ENCODE measurements around the gene ELOF1.

The ELOF1 gene

DNA sequence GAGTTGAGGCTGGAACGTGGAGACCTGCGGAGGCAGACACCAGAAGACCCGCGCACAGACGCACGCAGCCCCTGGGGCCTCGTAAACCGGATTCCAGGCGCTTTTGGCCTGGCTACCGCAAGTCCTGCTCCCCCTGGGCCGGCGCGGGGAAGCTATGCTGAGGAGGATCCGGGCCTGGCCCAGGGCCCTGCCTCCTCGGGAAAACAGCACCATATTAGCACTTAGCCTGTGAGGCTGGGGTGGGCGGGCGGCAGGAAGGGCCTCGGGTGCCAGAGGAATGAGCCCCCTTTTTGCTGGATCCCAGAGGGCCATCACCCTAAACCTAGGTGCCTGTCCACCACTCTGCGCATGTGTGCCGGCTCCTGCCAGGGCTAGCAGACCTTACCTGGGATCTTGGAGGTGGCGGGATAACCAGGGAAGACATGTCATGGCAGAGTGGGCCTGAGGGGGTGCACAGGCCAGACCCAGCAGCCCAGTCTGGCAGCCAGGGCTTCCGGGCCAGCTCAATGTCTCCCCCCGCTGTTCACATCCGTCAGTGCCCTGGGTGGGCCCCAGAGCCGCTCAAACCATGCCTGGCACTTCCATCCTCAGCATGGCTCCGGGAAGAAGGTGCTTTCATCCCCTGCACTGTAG lies 7.3 kb downstream of the ELOF1 start:
- DNase-seq (ENCODE audit: low spot score) = no peak
- TF ChIP-seq CTCF (IDR thresholded peaks at IDR 0.05; ENCODE audit: extremely low read depth, missing control alignments) = peak; percentile 13

- no peak for DNase-seq (ENCODE audit: low spot score)
- no peak for TF ChIP-seq CTCF (IDR thresholded peaks at IDR 0.05; ENCODE audit: extremely low read depth, missing control alignments)
Observed at GRCh38 chr19:11550265-11550664, 8.8 kb downstream of the ELOF1 start.

GRCh38 chr19:11549386-11549953 lies 9.6 kb downstream of the ELOF1 start:
- DNase-seq (ENCODE audit: low spot score) = peak; percentile 3
- no peak for TF ChIP-seq CTCF (IDR thresholded peaks at IDR 0.05; ENCODE audit: extremely low read depth, missing control alignments)

DNA sequence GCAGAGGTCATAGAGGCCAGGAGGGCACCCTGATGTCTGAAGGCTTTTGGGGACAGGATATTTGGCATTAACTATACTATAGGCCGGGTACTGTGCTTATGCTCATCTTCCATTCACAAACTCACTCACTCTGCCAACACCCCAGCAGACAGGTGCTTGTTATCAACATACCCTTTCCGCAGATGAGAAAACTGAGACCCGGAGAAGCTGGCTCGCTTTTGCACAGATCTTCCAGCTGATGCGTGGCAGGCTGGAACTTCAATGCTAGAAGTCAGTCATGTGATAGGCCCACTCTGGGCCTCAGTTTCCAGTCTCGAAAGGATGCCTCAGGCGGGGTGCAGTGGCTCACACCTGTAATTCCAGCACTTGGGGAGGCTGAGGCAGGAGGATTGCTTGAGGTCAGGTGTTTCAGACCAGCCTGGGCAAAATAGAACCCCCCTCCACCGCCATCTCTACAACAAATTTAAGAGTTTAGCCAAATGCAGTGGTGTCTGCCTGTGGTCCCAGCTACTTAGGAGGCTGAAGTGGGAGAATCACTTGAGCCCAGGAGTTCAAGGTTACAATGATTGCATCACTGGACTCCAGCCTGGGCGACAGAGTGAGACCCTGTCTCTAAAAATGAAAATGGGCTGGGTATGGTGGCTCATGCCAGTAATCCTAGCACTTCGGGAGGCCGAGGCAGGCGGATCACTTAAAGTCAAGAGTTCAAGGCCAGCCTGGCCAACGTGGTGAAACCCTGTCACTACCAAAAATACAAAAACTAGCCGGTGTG lies 10.9 kb downstream of the ELOF1 start:
- DNase-seq (ENCODE audit: low spot score) = peak; percentile 16
- peak; percentile 1 for TF ChIP-seq CTCF (IDR thresholded peaks at IDR 0.05; ENCODE audit: extremely low read depth, missing control alignments)

GRCh38 chr19:11541238-11541637 lies 17.8 kb downstream of the ELOF1 start:
- TF ChIP-seq CTCF (IDR thresholded peaks at IDR 0.05; ENCODE audit: extremely low read depth, missing control alignments) = no peak
- peak; percentile 56 for DNase-seq (ENCODE audit: low spot score)

- no peak for TF ChIP-seq CTCF (IDR thresholded peaks at IDR 0.05; ENCODE audit: extremely low read depth, missing control alignments)
- no peak for DNase-seq (ENCODE audit: low spot score)
Observed at GRCh38 chr19:11540645-11541044, 18.4 kb downstream of the ELOF1 start.

Data from GM20000 (cell line).